ENCODE results near the gene RABGAP1L.
A peak's percentile ranks its signal among the peaks of the same experiment; 100 is the strongest.
"Not testable (repeated sequence)": the region's sequence is repeated elsewhere in the genome, so short reads cannot be mapped to it uniquely, and the experiment has no call there.

Gene RABGAP1L

GRCh38 chr1:174159252-174160108 lies at the start of gene RABGAP1L:
TSS of gene RABGAP1L (plus strand) at chr1:174159520.
- DNase-seq (ENCODE audit: low spot score): peak; percentile 98

DNA sequence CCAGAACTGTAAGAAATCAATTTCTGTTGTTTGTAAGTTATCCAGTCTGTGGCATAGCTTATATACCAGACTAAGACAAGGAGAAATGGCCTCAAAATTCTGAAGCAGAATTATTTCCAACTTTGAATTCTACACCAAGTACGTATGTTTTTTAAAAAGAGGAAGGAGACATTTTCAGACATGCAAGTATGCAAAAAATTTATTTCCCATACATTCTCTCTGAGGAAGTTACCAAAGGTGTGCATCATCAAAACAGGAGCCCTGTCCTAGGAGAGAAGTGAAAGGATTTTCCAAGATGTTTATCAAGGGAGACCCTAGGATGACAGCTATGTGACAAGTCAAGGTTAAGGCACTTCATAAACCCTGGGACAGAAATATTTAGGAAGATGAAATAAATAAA lies 49.3 kb upstream of the RABGAP1L start:
- no peak for DNase-seq (ENCODE audit: low spot score)

GRCh38 chr1:174112489-174113162 lies 46.7 kb upstream of the RABGAP1L start:
- DNase-seq (ENCODE audit: low spot score): no peak

DNA sequence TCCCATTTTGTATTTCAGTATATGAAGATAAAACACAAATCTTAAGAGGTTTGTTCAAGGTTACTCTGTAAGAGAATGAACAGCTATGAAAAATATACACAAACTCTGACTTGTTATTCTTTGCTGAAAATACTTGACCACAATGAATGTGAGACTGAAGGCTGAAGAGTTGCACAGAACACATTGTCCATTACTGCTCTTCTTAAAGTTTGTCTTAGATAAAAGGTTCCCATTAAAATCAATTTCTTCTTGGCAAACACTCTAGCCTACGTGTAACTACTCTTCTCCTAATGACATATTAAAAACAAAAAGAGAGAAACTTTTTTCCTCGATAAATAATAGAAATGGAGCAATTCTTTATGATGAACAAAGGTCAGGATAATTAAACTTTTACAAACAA lies 45.2 kb upstream of the RABGAP1L start:
- DNase-seq (ENCODE audit: low spot score): no peak

GRCh38 chr1:174114788-174115448 lies 44.4 kb upstream of the RABGAP1L start:
- no peak for DNase-seq (ENCODE audit: low spot score)

DNA sequence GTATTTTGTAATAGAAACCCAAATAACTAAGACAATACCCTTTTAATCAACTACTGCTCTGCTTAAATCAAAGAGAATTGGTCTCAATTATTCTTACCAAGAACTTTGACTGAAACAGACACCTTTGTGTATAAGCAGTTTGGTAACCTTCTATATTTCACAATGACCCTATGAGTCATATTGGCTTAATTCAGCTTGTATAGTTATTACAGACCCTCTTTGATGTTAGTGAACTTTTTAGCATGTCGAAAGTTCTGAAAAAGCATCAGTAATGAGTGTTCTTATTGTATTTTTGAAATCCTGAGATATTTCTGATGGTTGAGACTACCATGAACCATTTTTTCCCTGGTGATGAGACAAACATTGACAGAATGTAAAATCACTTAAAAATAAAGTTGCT lies 43.3 kb upstream of the RABGAP1L start:
- DNase-seq (ENCODE audit: low spot score): no peak

GRCh38 chr1:174118751-174119150 lies 40.6 kb upstream of the RABGAP1L start:
- no peak for DNase-seq (ENCODE audit: low spot score)

DNA sequence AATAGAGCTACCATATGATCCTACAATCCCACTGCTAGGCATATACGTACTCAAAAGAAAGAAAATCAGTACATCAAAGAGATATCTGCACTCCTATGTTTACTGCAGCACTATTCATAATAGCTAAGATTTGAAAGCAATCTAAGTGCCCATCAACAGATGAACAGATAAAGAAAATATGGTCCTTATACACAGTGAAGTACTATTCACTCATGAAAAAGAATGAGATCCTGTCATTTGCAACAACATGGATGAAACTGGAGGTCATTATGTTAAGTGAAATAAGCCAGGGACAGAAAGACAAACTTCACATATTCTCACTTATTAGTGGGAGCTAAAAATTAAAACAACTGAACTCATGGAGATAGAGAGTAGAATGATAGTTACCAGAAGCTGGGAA lies 37.0 kb upstream of the RABGAP1L start:
- DNase-seq (ENCODE audit: low spot score): not testable (repeated sequence)

DNA sequence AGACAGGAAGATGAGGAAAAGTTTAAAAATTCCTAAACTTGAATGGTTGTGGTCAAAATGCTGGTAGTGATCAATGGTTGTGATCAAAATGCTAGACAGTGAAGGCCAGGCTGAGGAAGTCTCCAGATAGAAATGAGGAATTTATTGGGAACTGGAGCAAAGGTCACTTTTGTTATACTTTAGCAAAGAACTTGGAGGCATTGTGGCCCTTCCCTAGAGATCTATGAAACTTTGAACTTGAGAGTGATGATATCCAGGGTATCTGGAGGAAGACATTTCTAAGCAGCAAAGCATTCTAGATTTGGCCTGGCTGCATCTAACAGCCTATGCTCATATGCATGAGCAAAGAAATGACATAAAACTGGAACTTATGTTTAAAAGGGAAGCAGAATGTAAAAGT lies 35.5 kb upstream of the RABGAP1L start:
- DNase-seq (ENCODE audit: low spot score): no peak

- DNase-seq (ENCODE audit: low spot score): not testable (repeated sequence)
Measured at GRCh38 chr1:174127176-174127575, 32.1 kb upstream of the RABGAP1L start.

GRCh38 chr1:174131032-174131638 lies 28.2 kb upstream of the RABGAP1L start:
- no peak for DNase-seq (ENCODE audit: low spot score)

DNA sequence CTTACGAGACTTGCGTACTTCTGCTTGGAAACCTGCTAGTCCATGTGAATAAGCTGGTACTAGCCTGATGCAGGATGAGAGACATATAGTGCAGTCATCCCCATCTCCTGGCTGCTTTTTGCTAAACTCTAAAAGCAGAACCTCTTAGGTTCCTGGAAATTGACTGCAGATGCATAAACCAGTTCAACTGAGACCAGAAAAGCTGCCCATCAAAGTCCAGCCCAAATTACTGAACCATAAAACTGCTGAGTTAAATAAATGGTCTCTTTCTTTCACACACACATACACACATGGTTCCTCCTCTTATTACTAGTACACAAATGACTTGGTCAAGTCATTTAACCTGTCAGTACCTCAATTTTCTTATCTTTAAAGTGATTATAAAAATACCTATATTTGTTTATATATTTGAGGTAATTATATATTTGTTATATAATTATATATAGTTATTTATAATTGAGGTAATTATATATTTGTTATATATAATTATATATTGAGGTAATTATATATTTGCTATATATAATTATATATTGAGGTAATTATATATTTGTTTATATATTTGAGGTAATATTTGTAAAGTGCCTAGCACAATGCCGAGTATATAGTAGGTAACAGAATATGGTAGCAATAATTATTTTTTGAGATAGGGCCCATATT lies 25.2 kb upstream of the RABGAP1L start:
- no peak for DNase-seq (ENCODE audit: low spot score)

DNA sequence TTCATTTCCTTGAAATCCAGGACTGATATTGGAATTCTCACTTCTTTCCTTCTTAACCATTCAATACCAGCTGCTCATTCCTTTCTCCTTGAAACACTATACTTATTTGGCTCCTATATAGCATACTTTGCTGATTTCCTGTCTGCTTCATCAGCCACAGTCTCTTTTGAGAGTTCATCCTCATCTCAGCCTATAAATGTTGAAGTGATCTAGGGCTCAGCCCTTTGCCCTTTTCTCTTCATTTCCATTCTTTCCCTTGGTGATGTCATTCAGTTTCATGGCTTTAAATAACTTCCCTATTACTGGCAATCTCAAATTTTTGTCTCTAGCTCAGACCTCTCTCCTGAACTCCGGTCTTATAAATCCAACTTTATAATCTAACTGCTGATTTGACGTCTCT lies 24.1 kb upstream of the RABGAP1L start:
- no peak for DNase-seq (ENCODE audit: low spot score)

DNA sequence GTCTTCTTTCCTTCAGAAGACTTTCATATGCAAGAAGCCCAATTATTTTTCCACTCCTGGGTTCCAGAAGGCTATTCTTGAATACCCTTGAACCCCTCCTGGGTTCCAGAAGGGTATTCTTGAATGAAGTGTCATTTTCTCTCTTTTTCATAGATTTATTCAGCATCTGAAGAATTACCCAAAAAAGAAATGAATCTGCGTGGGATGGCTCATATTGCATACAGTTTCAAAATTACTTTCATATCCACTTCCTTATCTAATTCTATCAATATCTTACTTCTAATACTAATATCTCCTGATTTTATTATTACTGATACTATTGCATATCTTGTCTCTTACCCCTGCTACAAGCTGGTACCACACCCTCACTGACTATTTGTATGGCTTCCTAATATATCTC lies 22.6 kb upstream of the RABGAP1L start:
- DNase-seq (ENCODE audit: low spot score): no peak

- DNase-seq (ENCODE audit: low spot score): no peak
Measured at GRCh38 chr1:174142836-174143235, 16.5 kb upstream of the RABGAP1L start.

GRCh38 chr1:174143727-174144396 lies 15.5 kb upstream of the RABGAP1L start:
- not testable (repeated sequence) for DNase-seq (ENCODE audit: low spot score)

DNA sequence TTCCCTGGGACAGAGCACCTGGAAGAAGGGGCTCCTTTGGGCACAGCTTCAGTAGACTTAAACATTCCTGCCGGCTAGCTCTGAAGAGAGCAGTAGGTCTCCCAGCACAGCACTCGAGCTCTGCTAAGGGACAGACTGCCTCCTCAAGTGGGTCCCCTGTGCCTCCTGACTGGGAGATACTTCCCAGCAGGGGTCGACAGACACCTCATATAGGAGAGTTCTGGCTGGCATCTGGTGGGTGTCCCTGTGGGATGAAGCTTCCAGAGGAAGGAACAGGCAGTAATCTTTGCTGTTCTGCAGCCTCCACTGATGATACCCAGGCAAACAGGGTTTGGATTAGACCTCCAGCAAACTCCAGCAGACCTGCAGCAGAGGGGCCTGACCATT lies 14.9 kb upstream of the RABGAP1L start:
- not testable (repeated sequence) for DNase-seq (ENCODE audit: low spot score)

- no peak for DNase-seq (ENCODE audit: low spot score)
Measured at GRCh38 chr1:174149216-174149615, 10.1 kb upstream of the RABGAP1L start.

- DNase-seq (ENCODE audit: low spot score): no peak
Measured at GRCh38 chr1:174150499-174150898, 8.8 kb upstream of the RABGAP1L start.

DNA sequence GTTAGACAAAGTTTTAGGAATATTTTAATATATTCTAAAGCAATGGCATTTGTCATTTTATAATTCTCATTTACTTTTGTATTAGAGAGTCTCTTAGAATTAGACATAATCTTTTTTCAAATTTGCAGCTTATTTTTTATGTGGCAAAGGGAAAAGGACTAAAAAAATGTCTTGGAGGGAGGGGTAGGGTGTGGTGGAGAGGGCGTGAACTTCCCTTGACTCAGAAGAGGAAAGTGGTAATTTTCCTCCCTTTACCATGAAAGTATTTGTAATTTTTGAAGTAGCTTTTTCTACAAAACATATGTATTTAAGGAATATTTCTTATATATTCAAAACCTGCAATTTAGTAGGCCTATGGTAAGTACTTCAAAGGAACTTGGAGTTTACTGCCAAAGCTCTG lies 6.9 kb upstream of the RABGAP1L start:
- DNase-seq (ENCODE audit: low spot score): no peak

DNA sequence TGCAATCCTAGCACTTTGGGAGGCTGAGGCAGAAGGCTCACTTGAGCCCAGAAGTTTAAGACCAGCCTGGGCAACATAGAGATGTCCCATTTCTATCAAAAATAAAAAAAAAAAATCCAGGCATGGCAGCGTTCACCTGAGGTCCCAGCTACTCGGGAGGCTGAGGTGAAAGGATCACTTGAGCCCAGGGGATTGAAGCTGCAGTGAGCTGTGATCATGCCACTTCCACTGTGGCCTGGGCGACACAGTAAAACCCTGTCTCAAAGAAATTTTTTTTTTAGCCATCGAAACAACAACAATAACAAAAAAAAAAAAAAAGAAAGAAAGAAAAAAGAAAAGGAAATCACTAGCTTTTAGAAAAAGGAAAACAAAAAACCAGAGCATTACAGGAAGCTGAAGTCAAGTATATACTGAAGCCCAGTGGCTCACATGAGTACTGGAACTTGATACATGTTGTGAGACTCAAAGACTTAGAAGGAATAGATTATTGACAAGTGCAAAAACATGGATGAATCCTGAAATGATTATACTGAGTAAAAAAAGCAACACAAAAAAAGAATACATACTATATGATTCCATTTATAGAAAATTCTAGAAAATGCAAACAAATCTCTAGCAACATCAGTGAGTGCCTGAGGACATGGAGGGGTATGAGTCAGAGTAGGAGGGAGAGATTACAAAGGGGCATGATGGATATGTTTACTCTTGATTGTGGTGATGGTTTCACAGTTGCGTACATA lies 6.1 kb upstream of the RABGAP1L start:
- DNase-seq (ENCODE audit: low spot score): no peak

Measured in left forelimb (tissue), 1 donor.